Measurements from ENCODE around the gene NRCAM.
"Not testable (repeated sequence)": the region's sequence is repeated elsewhere in the genome, so short reads cannot be mapped to it uniquely, and the experiment has no call there.

NRCAM gene

DNA sequence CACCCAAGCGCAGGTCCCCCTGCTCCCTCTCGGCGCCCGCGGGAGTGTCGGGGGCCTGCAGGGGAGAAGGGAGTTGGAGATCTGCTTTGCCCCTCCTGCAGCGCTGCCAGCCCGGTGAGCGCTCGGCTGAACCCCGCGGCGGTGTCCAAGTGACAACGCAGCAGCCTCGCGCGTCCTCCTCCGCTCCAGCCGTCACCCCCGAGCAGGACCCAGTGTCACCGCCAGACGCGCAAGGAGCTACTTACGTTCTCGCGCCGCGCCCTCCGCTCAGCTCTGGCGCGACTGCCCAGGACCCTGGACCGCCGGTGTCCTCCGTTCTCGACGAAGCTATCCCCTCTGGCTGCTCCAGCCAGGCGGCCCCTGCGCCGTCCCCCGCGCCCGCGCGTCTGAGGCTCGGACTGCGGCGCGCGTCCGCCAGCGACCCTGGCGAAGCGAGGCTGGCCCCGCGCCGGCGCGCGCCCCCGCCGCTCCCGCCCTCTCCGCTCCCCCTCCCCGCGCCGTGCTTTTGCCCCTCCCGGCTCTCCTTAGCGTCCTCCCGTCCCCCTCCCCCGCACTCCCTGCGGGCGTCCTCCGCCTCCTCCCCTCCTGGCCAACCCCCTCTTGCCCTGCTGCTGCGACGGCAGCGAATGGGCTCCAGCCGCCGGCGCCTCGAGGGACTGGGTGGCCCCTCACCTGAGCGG is at the start of gene NRCAM:
NRCAM (minus strand) TSS at position 439 of the 680 bp plus-strand sequence. CDS start 216,372 bp downstream, outside the sequence.
- peak; percentile 57 for DNase-seq (ENCODE audit: low read depth, low spot score)

DNA sequence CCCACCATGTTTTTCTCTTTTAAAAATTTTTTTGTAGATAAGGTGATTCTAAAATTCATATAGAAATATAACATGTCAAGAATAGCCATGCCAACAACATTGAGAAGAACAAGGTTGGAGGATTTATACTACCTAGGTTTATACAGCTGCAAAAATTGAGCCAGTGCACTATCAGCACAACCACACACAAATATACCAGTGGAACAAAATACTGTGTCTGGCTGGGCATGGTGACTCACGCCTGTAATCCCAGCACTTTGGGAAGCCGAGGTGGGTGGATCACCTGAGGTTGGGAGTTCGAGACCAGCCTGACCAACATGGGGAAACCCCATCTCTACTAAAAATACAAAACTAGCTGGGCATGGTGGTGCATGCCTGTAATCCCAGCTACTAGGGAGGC is 48.3 kb upstream of the NRCAM start:
- DNase-seq (ENCODE audit: low read depth, low spot score), result not testable (repeated sequence)

DNA sequence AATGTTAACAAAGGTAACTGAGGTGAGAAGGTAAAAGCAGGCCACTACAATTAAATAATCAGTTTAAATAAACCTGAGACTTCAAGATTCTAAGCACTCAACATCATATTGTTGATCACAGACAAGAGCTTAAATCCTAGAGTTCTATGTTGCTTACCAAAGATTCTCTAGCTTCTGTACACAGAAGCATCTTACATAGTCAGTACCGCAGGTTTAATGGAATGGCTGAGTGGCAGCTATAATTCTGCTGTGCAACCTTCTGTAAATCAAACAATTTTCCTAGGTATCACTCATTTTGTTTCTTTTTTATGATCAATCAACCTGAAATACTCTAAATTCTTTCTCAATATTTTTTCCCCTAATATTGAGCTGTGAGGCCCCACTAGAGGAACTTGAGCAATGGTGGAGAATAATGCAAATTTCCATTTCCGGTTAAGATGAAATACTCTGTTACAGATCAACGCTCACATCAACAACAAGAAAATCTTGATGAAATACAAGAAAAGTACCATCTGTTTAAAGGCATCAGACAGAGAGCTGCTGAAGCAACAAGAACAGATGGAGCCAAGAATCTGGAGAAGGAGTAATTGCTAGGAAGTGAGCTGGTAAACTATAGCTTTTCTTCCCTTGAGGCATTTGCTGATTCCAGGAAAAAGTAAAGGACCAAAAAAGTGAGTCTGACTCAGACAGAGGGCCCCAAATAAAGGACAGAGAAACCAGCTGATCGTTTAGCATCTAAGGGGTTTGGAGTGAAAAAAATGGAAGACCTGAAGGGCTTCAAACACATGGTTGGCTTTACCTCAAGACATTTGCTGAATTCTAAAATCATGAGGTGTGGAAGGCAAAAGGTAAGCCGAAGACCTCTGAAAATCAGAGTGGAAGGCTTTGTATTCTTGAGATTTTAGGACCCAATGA is 47.1 kb upstream of the NRCAM start:
- no peak for DNase-seq (ENCODE audit: low read depth, low spot score)

DNA sequence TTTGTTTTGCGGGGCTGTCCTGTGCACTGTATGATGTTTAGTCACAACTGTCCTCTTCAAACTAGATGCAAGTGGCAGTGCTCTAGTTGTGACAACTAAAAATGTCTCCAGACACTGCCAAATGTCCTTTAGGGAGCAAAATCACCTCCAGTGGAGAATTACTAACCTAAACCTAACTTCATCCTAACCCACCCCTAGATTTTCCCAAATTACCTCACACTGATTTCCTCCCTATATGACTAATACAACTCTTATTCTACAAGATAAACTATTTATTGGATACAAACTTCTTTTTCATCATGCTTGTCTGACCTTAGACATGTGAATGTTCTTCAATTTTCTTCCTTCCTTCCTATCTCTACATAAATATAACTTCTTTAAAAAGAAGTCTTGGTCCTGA is 43.3 kb upstream of the NRCAM start:
- DNase-seq (ENCODE audit: low read depth, low spot score), result no peak

DNA sequence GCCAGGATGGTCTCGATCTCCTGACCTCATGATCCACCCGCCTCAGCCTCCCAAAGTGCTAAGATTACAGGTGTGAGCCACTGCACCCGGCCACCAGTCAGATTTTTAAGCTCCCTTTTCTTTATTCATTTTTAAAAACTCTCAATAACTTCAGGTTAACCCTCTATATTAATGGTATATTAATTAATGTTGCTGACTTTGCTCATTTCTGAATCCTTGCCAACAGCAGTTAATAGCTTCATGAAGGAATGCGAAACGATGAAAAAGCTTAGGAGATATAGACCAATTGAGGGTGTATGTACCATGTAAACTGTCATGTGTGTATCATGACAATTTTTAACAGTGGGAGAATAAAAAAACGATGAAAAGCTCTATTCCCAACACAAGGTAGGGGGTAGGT is 42.2 kb upstream of the NRCAM start:
- no peak for DNase-seq (ENCODE audit: low read depth, low spot score)

DNA sequence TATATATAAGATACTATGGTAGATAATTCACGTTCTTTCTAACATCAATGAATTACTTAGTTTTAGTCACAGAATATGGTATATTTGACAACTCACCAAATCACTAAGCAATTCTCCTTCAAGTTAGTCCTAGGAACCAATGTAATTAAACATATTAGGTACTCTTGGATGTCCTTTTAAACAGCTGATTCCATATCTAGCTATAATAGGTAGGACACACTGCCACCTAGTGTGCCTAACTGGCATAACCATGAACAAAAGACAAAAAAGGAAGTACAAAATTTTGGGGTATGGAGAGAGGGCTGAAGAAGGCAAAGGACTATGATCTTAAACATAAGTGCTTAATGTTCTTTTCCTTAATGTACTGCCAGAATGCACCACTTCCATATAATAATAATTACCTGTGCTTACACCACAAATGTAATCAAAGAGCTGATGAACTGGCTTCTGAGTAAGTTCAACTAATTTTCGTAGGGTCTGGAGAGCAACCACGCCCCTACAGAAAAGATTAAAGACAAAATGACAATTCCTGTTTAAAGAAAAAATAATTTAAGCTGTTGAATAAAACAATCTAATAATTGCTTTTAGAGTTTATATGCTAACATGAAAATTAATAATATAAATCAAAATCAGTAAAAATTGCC is 41.0 kb upstream of the NRCAM start:
- peak; percentile 15 for DNase-seq (ENCODE audit: low read depth, low spot score)

DNA sequence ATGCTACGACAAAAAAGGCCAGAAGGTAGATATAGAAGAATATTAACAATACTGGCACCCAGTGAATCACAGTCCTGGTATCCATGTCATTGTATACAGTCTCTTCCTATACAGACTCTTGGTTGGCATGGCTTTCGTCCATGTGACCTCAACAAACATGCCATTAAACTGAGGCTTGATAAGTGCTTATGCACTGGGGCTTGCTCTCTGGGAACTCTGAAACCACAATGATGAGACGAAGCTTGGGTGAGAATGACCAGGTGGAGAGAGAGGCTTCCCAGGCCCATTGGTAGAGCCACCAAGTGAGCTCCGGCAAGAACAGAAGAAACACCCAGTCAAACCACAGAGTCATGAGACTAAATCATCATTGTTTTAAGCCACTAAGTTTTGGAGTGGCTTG is 36.5 kb upstream of the NRCAM start:
- no peak for DNase-seq (ENCODE audit: low read depth, low spot score)

DNA sequence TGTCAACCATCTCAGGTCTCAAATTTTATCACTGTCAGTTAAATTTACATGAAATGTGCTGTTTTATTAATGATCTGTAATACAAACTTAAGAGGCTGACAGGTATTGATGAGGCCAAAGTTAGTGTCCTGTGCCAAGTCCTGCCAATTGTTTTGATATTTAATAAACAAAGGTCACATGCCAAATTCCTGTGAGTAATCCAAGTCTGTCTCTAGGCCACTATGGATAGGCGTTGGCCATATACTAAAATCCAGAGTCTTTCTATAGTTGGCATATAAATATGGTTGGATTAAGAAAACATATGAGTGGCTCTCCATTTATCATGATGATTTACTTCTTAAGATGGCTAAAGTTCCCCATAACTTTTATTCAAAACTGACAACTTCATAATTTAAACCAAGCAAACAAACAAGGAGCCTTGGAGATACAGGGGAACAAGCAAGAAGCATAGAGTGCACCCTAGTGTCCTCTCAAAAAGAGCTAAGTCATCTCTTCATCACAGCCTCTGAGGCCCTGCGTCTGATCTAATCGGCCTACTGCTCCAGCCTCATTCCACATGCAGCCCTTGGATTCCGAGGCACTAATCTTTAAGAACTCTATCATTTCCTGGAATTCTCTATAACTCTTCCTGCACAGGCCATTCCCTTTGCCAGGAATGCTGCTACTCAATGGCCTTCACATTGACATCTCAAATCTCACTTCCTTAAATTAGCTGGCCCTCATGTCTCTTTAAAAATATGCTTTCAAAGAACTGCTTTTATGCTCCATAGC is 32.7 kb upstream of the NRCAM start:
- no peak for DNase-seq (ENCODE audit: low read depth, low spot score)

DNA sequence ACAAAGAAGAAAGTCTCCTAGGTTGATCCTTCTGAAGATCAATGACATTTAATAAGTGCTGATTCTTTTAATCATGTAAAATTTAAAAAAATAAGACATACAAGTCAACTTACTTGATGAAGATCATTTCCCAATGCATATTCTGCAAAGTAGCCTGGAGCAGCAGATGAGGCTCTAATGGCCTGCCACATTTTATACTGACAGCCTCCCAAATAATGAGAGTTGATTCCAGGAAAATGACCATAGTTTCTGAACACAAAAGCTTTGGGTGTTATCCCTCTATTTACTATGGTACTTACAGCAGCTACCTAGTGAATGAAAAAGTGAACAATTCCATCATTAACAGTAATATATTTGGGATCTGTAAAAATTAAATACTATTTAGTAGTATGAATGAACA is 31.4 kb upstream of the NRCAM start:
- DNase-seq (ENCODE audit: low read depth, low spot score), result no peak

DNA sequence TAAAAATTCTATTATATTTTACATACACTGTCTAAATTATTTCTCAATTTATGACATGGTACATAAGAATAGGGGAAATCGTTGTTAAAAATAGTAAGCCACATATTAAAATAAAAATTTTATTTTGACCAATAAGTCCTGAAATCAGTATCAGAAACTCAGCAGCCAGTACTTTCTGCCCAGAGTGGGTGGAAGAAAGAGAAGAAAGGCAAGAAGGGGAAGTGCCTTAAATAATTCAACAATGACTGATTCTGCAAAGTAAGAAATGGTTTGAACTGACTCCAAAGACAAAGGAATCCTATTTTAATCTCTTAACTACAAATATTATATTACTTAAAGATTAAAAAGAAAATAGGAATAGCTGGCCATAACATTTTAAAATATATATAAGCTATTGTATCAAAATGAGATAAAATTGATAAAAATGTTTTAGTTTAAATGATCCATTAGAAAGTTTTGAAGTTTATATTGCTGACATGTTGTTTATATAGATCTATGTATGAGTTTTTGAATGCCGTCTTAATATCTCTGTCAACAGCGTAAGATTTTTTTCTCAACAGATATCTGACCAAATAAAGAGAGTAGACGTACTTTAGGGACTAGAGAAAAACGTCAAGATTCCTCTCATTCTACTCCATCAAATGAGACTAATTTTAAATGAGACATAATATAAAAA is 30.2 kb upstream of the NRCAM start:
- no peak for DNase-seq (ENCODE audit: low read depth, low spot score)

DNA sequence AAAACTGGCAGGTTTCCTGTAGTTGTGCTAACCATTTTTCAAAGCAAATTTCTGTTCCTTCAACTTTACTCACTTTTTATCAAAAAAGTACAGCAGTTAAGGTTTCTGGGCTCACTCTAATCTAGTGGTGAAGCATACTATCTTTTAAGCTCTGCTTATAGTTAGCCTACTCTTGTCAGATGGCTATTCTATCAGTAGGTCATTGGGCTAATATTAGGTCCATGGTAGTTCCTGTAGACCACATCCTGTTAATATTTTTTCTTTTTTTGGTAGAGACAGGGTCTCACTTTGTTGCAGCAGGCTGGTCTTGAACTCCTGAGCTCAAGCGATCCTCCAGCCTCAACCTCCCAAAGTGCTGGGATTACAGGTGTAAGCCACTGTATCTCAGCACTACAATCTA is 27.9 kb upstream of the NRCAM start:
- no peak for DNase-seq (ENCODE audit: low read depth, low spot score)

DNA sequence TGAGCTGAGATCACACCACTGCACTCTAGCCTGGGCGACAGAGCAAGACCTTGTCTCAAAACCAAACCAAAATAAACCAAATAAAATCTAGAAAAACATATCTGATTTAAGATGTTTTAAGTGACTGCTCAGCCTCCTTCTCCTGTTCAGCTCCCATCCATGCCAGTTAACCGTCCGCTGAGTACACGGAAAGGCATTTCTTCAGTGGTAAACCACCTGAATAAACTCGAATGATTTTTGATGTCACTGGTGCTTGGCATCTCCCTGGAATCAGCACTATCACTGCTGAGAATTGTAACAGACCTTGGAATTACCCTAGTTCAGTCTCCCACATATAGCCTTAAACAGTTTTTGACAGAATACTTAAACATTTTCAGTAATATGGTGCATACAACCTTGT is 24.1 kb upstream of the NRCAM start:
- no peak for DNase-seq (ENCODE audit: low read depth, low spot score)

DNA sequence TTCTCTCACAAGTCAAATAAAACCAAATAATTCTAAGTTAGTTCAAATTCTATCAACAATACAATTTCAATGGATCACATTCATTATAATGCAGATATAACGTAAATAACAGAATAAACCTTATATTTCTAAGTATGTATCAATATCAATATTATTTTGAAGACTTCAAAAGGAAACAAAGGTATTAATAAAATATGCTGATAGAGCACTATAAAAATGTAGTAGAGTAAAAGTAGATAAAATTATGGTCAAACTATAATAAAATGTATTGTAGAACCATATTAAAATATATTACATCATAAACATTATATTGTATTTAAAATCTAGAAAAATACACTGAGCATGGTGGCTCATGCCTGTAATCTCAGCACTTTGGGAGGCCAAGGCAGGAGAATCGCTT is 23.5 kb upstream of the NRCAM start:
- no peak for DNase-seq (ENCODE audit: low read depth, low spot score)

DNA sequence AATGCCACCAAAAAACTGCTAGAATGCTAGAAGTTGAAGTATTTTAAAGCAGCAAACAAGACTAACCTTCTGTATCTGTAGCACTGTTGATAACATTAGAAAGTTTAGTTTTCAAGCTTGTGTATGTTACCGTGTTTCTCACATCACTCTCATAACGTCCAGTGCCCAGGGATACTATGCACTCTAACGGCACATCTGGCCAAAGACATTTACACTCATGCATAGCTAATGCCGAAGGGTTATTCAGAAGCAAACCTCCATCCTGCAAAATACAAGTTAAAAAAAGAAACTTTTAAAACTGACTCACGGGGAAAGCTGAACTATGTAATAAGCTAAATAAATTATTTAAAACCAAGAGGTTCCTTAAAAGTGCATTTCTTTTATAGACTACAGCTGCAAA is 22.9 kb upstream of the NRCAM start:
- no peak for DNase-seq (ENCODE audit: low read depth, low spot score)

DNA sequence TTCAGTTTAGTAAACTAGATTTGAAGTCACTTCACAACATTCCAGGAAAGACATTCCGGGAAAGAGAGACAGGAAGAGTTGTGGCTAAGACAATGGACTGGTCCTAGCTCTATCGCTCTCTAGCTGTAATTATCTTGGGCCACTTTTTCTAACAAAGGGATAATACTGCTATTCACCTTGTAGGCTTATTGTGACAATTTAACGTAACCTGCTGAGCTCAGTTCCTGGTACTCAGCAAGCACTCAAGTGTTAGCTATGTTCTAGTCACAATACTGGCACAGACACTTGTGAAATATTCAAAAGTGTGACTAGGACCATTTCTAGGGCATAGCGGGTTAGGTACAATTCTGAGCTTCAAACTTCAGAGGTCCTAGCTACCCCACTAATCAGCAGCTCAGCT is 12.0 kb upstream of the NRCAM start:
- no peak for DNase-seq (ENCODE audit: low read depth, low spot score)

DNA sequence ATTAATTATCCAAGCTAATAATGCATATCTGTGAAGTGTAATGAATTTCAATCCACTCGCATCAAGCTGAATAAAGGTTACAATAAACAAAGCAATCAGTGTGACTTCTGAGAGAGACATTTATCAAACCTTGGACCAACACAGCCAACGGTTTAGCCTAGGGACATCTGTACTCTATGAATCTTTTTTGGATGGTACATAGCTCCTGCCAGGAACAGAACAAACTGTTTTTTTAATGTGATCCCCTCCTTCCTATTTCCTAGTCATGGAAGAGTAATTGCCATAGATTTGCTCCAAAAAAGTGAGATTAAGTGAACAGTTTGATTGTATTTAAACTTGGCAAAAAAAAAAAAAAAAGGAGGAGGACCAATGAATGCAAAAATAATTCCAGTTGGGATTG is 11.2 kb upstream of the NRCAM start:
- DNase-seq (ENCODE audit: low read depth, low spot score), result no peak

DNA sequence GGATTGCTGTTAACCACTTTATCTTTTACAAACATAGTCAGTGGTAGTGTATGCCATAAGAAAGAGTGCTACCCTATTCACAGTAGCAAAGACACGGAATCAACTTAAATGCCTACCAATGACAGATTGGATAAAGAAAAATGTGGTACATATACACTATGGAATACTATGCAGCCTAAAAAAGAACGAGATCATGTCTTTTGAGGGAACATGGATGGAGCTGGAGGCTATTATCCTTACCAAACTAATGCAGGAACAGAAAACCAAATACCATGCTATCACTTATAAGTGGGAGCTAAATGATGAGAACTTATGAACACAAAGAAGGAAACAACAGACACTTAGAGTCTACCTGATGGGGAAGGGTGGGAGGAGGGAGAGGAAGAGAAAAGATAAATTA is 10.1 kb upstream of the NRCAM start:
- DNase-seq (ENCODE audit: low read depth, low spot score), result not testable (repeated sequence)

DNA sequence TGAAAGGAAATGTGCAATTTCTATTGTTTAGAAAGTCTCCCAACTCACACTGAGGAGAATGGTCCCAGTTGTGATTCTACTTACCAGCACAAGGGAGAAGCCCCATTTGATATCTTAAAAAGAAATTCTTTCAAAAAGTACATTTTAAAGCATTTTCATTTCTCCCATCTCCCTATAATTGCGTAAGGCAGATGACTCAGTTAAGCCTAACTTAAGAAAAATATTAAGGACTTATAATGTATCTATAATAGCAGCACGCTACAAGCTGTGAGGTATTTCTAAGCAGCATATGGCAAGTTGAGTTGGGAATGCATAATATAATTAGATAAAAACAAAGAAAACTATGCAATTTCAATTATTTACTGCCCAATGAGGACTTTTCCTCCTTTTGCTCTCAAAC is 8.5 kb upstream of the NRCAM start:
- no peak for DNase-seq (ENCODE audit: low read depth, low spot score)

DNA sequence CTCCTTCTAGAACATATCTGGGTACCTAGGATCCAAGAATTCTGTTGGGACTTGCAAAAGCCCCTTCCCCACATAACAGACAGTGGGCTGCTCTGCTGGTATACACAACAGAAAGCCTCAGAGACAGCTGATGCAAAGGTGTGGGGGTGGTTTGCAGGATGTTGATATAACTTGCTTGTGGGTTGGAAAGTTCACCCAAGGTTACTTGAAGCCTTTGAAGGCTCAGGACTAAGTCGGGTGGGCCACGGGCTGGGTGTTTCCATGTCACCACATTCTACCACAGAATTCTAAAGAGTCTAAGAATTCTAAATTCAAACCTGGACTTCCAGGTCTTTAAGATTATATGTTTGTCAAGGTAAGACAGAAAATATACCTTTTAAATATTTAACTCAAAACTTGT is 7.4 kb upstream of the NRCAM start:
- DNase-seq (ENCODE audit: low read depth, low spot score), result no peak

DNA sequence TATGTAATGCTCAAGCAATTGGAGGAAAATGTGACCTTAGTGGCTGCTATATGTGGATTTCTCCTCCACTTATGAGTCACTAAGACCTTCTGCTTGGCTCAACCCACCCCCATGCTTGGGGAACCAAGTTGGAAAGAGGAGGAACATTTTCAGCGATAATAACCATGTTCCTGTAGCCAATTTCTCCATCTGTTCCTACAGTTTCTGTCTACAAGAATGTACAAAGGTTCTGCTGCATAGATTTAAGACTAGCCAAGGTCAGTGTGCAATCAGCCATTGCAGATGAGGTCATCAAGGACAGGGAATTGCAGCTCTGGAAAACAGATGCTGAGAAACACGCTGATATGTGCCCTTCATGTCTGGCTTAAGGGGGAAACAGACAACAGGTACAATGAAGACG is 5.6 kb upstream of the NRCAM start:
- DNase-seq (ENCODE audit: low read depth, low spot score), result no peak

DNA sequence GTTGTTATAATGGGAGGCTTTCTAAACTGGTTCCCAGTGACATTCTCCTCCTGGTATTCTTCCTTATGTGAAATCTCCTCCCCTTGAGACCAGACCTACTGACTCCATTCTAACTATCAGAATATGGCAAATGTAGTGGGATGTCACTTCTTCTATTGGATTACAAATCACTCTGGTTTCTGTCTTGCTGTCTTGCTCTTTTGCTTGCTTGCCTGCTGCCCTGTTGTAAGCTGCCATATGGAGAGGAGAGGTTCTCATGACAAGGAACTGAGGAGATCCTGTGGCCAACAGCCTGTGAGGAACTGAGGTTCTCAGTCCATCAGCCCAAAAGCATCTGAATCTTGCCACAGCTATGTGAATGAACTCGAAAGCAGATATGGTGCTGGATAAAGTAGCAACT is 4.7 kb upstream of the NRCAM start:
- no peak for DNase-seq (ENCODE audit: low read depth, low spot score)
